GM21576 (cell line): ENCODE measurements around the gene FBXW4.
A peak's percentile ranks its signal among the peaks of the same experiment; 100 is the strongest.
"Not testable (repeated sequence)": the region's sequence is repeated elsewhere in the genome, so short reads cannot be mapped to it uniquely, and the experiment has no call there.

ENCODE experiments used
- ATAC-seq: cut with Tn5 transposase; IDR thresholded peaks from one replicate; pipeline ENCODE4 v1.9.1; 2021; ENCODE audit warnings: mild to moderate bottlenecking, moderate library complexity; ENCODE audit not compliant: unreplicated experiment

The FBXW4 gene

GRCh38 chr10:101617824-101618568 is 77.0 kb downstream of the FBXW4 start:
- ATAC-seq = no peak

GRCh38 chr10:101617102-101617823 is 77.7 kb downstream of the FBXW4 start:
- no peak for ATAC-seq

GRCh38 chr10:101616415-101617101 is 78.4 kb downstream of the FBXW4 start:
- ATAC-seq = no peak

GRCh38 chr10:101615525-101616116 is 79.3 kb downstream of the FBXW4 start:
- ATAC-seq = no peak

GRCh38 chr10:101614663-101615524 is 80.1 kb downstream of the FBXW4 start:
- no peak for ATAC-seq

GRCh38 chr10:101613646-101614045 is 81.3 kb downstream of the FBXW4 start:
- no peak for ATAC-seq

- ATAC-seq = no peak
Observed at GRCh38 chr10:101612872-101613271, 82.1 kb downstream of the FBXW4 start.

- no peak for ATAC-seq
Observed at GRCh38 chr10:101612086-101612485, 82.9 kb downstream of the FBXW4 start.

GRCh38 chr10:101611096-101611905 is 83.7 kb downstream of the FBXW4 start:
- ATAC-seq = no peak

GRCh38 chr10:101609481-101609880 is 85.5 kb downstream of the FBXW4 start:
- no peak for ATAC-seq

GRCh38 chr10:101607124-101607523 is 87.8 kb downstream of the FBXW4 start:
- no peak for ATAC-seq

GRCh38 chr10:101602761-101603398 is 92.1 kb downstream of the FBXW4 start:
- peak; percentile 69 for ATAC-seq

- ATAC-seq = no peak
Observed at GRCh38 chr10:101601541-101601940, 93.4 kb downstream of the FBXW4 start.

- ATAC-seq = no peak
Observed at GRCh38 chr10:101597091-101597900, 97.7 kb downstream of the FBXW4 start.

GRCh38 chr10:101595591-101596433 is 99.2 kb downstream of the FBXW4 start:
- no peak for ATAC-seq

- not testable (repeated sequence) for ATAC-seq
Observed at GRCh38 chr10:101593331-101593730, 101.6 kb downstream of the FBXW4 start.

GRCh38 chr10:101588879-101589278 is 106.1 kb downstream of the FBXW4 start:
- no peak for ATAC-seq
